Loucy (cell line): ENCODE data around the gene GMPPA.

Source experiments
- H2AFZ ChIP-seq: fragments of 200-600 bp; sonication (generic); 2 replicates; pipeline ENCODE4 v1.6.0; 2016; ENCODE audit warnings: antibody characterized with exemption, mild to moderate bottlenecking, low read length, moderate library complexity
- H3F3A ChIP-seq: fragments of 200-600 bp; 2 replicates; pipeline ENCODE4 v1.6.0; 2016; ENCODE audit warnings: antibody characterized with exemption, low read depth, mild to moderate bottlenecking
- H3K27me3 ChIP-seq: fragments of 200-600 bp; sonication (generic); 2 replicates; pipeline ENCODE4 v1.6.1; 2014; ENCODE audit warnings: low read length, mild to moderate bottlenecking; ENCODE audit not compliant: insufficient read depth, poor library complexity, severe bottlenecking
- H3K36me3 ChIP-seq: fragments of 200-600 bp; sonication (generic); 2 replicates; pipeline ENCODE4 v1.6.1; 2016; ENCODE audit warnings: low read length; ENCODE audit not compliant: insufficient read depth
- H3K4me1 ChIP-seq: fragments of 200-600 bp; sonication (generic); 2 replicates; pipeline ENCODE4 v1.5.1; 2014; ENCODE audit warnings: low read length, mild to moderate bottlenecking; ENCODE audit not compliant: insufficient read depth, poor library complexity, severe bottlenecking
- H3K4me2 ChIP-seq: fragments of 200-600 bp; sonication (generic); 2 replicates; pipeline ENCODE4 v1.6.0; 2014; ENCODE audit warnings: antibody characterized with exemption, low read length, low read depth, mild to moderate bottlenecking; ENCODE audit not compliant: poor library complexity, severe bottlenecking
- H3K4me3 ChIP-seq: fragments of 200-600 bp; sonication (generic); 2 replicates; pipeline ENCODE4 v1.5.1; 2014; ENCODE audit warnings: low read length, mild to moderate bottlenecking, mixed read lengths; ENCODE audit not compliant: poor library complexity, severe bottlenecking
- H3K79me2 ChIP-seq: fragments of 200-600 bp; sonication (generic); 2 replicates; pipeline ENCODE4 v1.6.1; 2014; ENCODE audit warnings: low read length; ENCODE audit not compliant: insufficient read depth
- H3K9ac ChIP-seq: fragments of 200-600 bp; sonication (generic); 2 replicates; pipeline ENCODE4 v1.6.0; 2014; ENCODE audit warnings: mild to moderate bottlenecking, low read depth, low read length, moderate library complexity; ENCODE audit not compliant: poor library complexity, severe bottlenecking
- H3K9me2 ChIP-seq: fragments of 200-600 bp; sonication (generic); replicated peaks from 2 replicates; pipeline ENCODE4 v1.6.1; 2016; ENCODE audit warnings: low read depth, low read length, mixed read lengths
- H3K9me3 ChIP-seq: fragments of 200-600 bp; sonication (generic); 2 replicates; pipeline ENCODE4 v1.6.1; 2014; ENCODE audit warnings: mild to moderate bottlenecking, antibody characterized with exemption, low read length, low read depth; ENCODE audit not compliant: insufficient read depth
- H4K20me1 ChIP-seq: fragments of 200-600 bp; sonication (generic); 2 replicates; pipeline ENCODE4 v1.6.0; 2014; ENCODE audit warnings: antibody characterized with exemption, low read length, mild to moderate bottlenecking; ENCODE audit not compliant: insufficient read depth, poor library complexity, severe bottlenecking
- CTCF ChIP-seq: fragments of 200-600 bp; sonication (generic); conservative IDR thresholded peaks from 2 replicates; pipeline ENCODE4 v1.5.1; 2014; ENCODE audit warnings: mild to moderate bottlenecking, antibody characterized with exemption, low read length
- EZH2phosphoT487 ChIP-seq: fragments of 200-600 bp; IDR thresholded peaks from 2 replicates; pipeline ENCODE4 v1.6.1; 2018; ENCODE audit warnings: antibody characterized with exemption, mild to moderate bottlenecking, moderate library complexity, borderline replicate concordance

The GMPPA gene

GRCh38 chr2:219551441-219552381, 53.0 kb downstream of the GMPPA start:
- Histone ChIP-seq H3K4me1 (no peaks in the 10 kb centered on the region), H3K36me3 (no peaks in the 10 kb centered on the region), H2AFZ (no peak overlapping the region), H3K4me3 (no peak overlapping the region), H3K27me3 (no peaks in the 10 kb centered on the region), H3K79me2 (no peaks in the 10 kb centered on the region), H3F3A (no peaks in the 10 kb centered on the region), H3K4me2 (no peak overlapping the region), H3K9me3 (no peaks in the 10 kb centered on the region), H3K9me2 (no peaks in the 10 kb centered on the region), H4K20me1 (no peaks in the 10 kb centered on the region), H3K9ac (no peak overlapping the region)
- TF ChIP-seq CTCF (no peak), EZH2phosphoT487 (no peak)

GRCh38 chr2:219552382-219553167, 53.9 kb downstream of the GMPPA start:
- H3K36me3 ChIP-seq: no peaks in the 10 kb centered on the region
- H3K27me3 ChIP-seq: no peaks in the 10 kb centered on the region
- H4K20me1 ChIP-seq: no peaks in the 10 kb centered on the region
- no peaks in the 10 kb centered on the region for H3K9me3 ChIP-seq
- H3K4me2 ChIP-seq: no peak overlapping the region
- TF ChIP-seq EZH2phosphoT487 (no peak), CTCF (no peak)
- no peaks in the 10 kb centered on the region for H3K4me1 ChIP-seq
- H3K9ac ChIP-seq: no peak overlapping the region
- H3K4me3 ChIP-seq: no peak overlapping the region
- no peak overlapping the region for H2AFZ ChIP-seq
- H3K79me2 ChIP-seq: no peaks in the 10 kb centered on the region
- H3F3A ChIP-seq: no peaks in the 10 kb centered on the region
- H3K9me2 ChIP-seq: no peaks in the 10 kb centered on the region

GRCh38 chr2:219553168-219553417, 54.4 kb downstream of the GMPPA start:
- Histone ChIP-seq H3K79me2 (no peaks in the 10 kb centered on the region), H3K36me3 (no peaks in the 10 kb centered on the region), H3K9me3 (no peaks in the 10 kb centered on the region), H3K4me1 (no peaks in the 10 kb centered on the region), H3F3A (no peaks in the 10 kb centered on the region), H3K9me2 (no peaks in the 10 kb centered on the region), H2AFZ (no peak overlapping the region), H3K27me3 (no peaks in the 10 kb centered on the region), H4K20me1 (no peaks in the 10 kb centered on the region), H3K4me3 (no peak overlapping the region), H3K9ac (no peak overlapping the region), H3K4me2 (no peak overlapping the region)
- no peak for TF ChIP-seq EZH2phosphoT487
- no peak for TF ChIP-seq CTCF
